Measurements from ENCODE around the gene LZIC. TPM values are rescaled to one million over a fixed set of nuclear protein-coding genes. Genes with fewer than 3 reads are reported as not detected.

LZIC gene
- total and polyA plus RNA-seq, 2 of the 13 experiments (the other 11 are each of a cell fraction or from before 2014, with no cell fraction given): 25.2 to 71.8 TPM

DNA sequence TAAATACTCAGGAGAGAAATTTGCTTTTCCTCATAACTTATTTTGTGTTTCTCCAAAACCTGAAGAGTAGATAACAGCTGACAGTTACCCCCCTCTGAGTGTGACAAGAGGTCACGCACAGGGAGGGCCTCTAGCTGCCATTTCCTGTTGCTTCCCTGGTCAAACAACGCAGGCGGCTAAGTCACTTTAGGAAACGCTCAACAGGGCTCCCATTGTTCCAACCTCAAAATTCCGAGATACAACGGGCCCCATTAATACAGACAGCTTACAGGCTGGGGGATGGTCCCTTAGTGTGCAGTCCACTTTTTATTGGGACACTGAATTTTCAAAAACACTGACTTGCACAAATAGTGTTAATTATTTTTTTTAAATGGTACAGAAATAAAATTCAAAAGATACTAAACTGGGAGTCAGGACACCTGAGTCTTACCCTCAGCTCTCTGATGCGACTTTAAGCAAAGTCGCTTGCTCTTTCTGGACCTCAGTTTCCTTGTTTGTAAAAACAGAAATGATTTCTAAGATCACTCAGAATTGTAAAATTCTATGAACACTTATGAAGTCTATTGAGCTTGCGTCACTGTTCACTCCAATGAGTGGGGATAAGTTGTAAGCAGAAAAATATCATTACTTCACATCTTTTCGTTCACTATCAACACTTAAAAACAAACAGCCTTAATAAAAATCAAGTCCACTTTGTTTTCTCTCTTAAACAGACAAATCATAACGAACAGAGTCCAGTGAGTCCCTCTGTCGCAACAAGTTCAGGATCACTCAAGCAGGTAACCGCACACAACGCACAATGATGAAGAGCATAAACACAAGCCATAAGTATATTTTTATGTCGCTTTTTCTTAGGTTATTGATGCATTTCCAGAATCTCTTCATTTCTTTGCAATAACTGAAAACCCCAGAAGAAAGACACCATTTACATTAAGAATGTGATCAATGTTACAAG lies 13.5 kb downstream of the LZIC start (continued):
- TF ChIP-seq, protein P1, sequence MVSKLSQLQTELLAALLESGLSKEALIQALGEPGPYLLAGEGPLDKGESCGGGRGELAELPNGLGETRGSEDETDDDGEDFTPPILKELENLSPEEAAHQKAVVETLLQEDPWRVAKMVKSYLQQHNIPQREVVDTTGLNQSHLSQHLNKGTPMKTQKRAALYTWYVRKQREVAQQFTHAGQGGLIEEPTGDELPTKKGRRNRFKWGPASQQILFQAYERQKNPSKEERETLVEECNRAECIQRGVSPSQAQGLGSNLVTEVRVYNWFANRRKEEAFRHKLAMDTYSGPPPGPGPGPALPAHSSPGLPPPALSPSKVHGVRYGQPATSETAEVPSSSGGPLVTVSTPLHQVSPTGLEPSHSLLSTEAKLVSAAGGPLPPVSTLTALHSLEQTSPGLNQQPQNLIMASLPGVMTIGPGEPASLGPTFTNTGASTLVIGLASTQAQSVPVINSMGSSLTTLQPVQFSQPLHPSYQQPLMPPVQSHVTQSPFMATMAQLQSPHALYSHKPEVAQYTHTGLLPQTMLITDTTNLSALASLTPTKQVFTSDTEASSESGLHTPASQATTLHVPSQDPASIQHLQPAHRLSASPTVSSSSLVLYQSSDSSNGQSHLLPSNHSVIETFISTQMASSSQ (IDR thresholded peaks at IDR 0.05; ENCODE audit: low read depth): peak; percentile 72
- TF ChIP-seq, protein P1 (CRISPR knock-in tag; IDR thresholded peaks at IDR 0.05; ENCODE audit: borderline replicate concordance): peak; percentile 88; the same call in 1 of the 2 replicates
- TF ChIP-seq RXRA (CRISPR knock-in tag; IDR thresholded peaks at IDR 0.05): peak; percentile 96
- TF ChIP-seq U2AF1 (optimal IDR thresholded peaks at IDR 0.05; ENCODE audit: low read depth, low read length): no peak
- no peak for TF ChIP-seq GPN1 (CRISPR knock-in tag; IDR thresholded peaks at IDR 0.05; ENCODE audit: borderline replicate concordance)
- peak; percentile 93 for TF ChIP-seq ASH2L (IDR thresholded peaks at IDR 0.05; ENCODE audit: insufficient read length, low read depth, low read length)
- TF ChIP-seq RXRB (CRISPR knock-in tag; IDR thresholded peaks at IDR 0.05; ENCODE audit: borderline replicate concordance): peak; percentile 95
- TF ChIP-seq SMAD3 (CRISPR knock-in tag; IDR thresholded peaks at IDR 0.05): no peak
- TF ChIP-seq MEIS2 (CRISPR knock-in tag; IDR thresholded peaks at IDR 0.05): peak; percentile 96
- TF ChIP-seq MYPOP (CRISPR knock-in tag; IDR thresholded peaks at IDR 0.05): no peak
- 0 out of 2 replicates have a peak, but pooled peaks have one; percentile 30 for TF ChIP-seq HINFP (CRISPR knock-in tag; IDR thresholded peaks at IDR 0.05; ENCODE audit: low read depth)
- peak; percentile 33; the same call in 1 of the 2 replicates for TF ChIP-seq TBX3 (IDR thresholded peaks at IDR 0.05; ENCODE audit: borderline replicate concordance)
- TF ChIP-seq NBN (conservative IDR thresholded peaks at IDR 0.05): no peak
- TF ChIP-seq SP2 (CRISPR knock-in tag; IDR thresholded peaks at IDR 0.05): no peak
- TF ChIP-seq FOSL2 (CRISPR knock-in tag; IDR thresholded peaks at IDR 0.05): peak; percentile 77
- no peak for TF ChIP-seq ZSCAN22 (CRISPR knock-in tag; IDR thresholded peaks at IDR 0.05)
- peak; percentile 79 for TF ChIP-seq YY1 (IDR thresholded peaks at IDR 0.05; ENCODE audit: insufficient read depth, insufficient replicate concordance, low read depth, low read length)
- TF ChIP-seq HDAC1 (CRISPR knock-in tag; IDR thresholded peaks at IDR 0.05): peak; percentile 53; the same call in 1 of the 2 replicates
- TF ChIP-seq ZBTB7B (CRISPR knock-in tag; IDR thresholded peaks at IDR 0.05): peak; percentile 56; the same call in 1 of the 2 replicates
- no peak for TF ChIP-seq ZNF678 (CRISPR knock-in tag; IDR thresholded peaks at IDR 0.05)
- TF ChIP-seq ZNF670 (CRISPR knock-in tag; IDR thresholded peaks at IDR 0.05; ENCODE audit: borderline replicate concordance): no peak
- TF ChIP-seq MED1 (CRISPR knock-in tag; IDR thresholded peaks at IDR 0.05): peak; percentile 95
- TF ChIP-seq GABPA (IDR thresholded peaks at IDR 0.05; ENCODE audit: low read depth, low read length): no peak
- peak; percentile 73 for TF ChIP-seq GABPA (CRISPR knock-in tag; IDR thresholded peaks at IDR 0.05; ENCODE audit: low read depth)
- peak; percentile 56; the same call in 1 of the 2 replicates for TF ChIP-seq CBFB (CRISPR knock-in tag; IDR thresholded peaks at IDR 0.05)
